Effector CD4-positive, alpha-beta T cell (primary cell): ENCODE results near the gene TTC17.
"Not testable (repeated sequence)": the region's sequence is repeated elsewhere in the genome, so short reads cannot be mapped to it uniquely, and the experiment has no call there.

ENCODE experiments used
- DNase-seq: peaks from one replicate; pipeline ENCODE4 v3.0.0-alpha.2; 2020

Gene TTC17

GRCh38 chr11:43462359-43462758 lies 103.6 kb downstream of the TTC17 start:
- no peak for DNase-seq

- no peak for DNase-seq
Observed at GRCh38 chr11:43467958-43468357, 109.2 kb downstream of the TTC17 start.

- DNase-seq: not testable (repeated sequence)
Observed at GRCh38 chr11:43477491-43477890, 118.8 kb downstream of the TTC17 start.

GRCh38 chr11:43486141-43486540 lies 127.4 kb downstream of the TTC17 start:
- no peak for DNase-seq

GRCh38 chr11:43489869-43490465 lies 131.2 kb downstream of the TTC17 start:
- DNase-seq: no peak

- DNase-seq: no peak
Observed at GRCh38 chr11:43492701-43493100, 134.0 kb downstream of the TTC17 start.

GRCh38 chr11:43493431-43493830 lies 134.7 kb downstream of the TTC17 start:
- no peak for DNase-seq

- no peak for DNase-seq
Observed at GRCh38 chr11:43497144-43497543, 138.4 kb downstream of the TTC17 start.

GRCh38 chr11:43498561-43498960 lies 139.8 kb downstream of the TTC17 start:
- no peak for DNase-seq

GRCh38 chr11:43503417-43503816 lies 144.7 kb downstream of the TTC17 start:
- DNase-seq: no peak

- DNase-seq: no peak
Observed at GRCh38 chr11:43504316-43504950, 145.7 kb downstream of the TTC17 start.

- DNase-seq: no peak
Observed at GRCh38 chr11:43505171-43505570, 146.5 kb downstream of the TTC17 start.

- no peak for DNase-seq
Observed at GRCh38 chr11:43507171-43507570, 148.5 kb downstream of the TTC17 start.

- DNase-seq: no peak
Observed at GRCh38 chr11:43508511-43508918, 149.8 kb downstream of the TTC17 start.

- DNase-seq: no peak
Observed at GRCh38 chr11:43511959-43512358, 153.2 kb downstream of the TTC17 start.

GRCh38 chr11:43515090-43515489 lies 156.4 kb downstream of the TTC17 start:
- no peak for DNase-seq

GRCh38 chr11:43516316-43516850 lies 157.7 kb downstream of the TTC17 start:
- no peak for DNase-seq

- DNase-seq: no peak
Observed at GRCh38 chr11:43517518-43517917, 158.8 kb downstream of the TTC17 start.

- no peak for DNase-seq
Observed at GRCh38 chr11:43518408-43519160, 159.9 kb downstream of the TTC17 start.

GRCh38 chr11:43521471-43521870 lies 162.8 kb downstream of the TTC17 start:
- no peak for DNase-seq

GRCh38 chr11:43523632-43524031 lies 164.9 kb downstream of the TTC17 start:
- DNase-seq: no peak

- no peak for DNase-seq
Observed at GRCh38 chr11:43532041-43532440, 173.3 kb downstream of the TTC17 start.

GRCh38 chr11:43537833-43538615 lies 179.3 kb downstream of the TTC17 start:
- no peak for DNase-seq
